ENCODE measurements around the gene GIPC2. TPM values are rescaled to one million over a fixed set of nuclear protein-coding genes. Genes with fewer than 3 reads are reported as not detected.

GIPC2 gene
- total RNA-seq, 1 experiment from 2014 or later = 0.07 TPM

DNA sequence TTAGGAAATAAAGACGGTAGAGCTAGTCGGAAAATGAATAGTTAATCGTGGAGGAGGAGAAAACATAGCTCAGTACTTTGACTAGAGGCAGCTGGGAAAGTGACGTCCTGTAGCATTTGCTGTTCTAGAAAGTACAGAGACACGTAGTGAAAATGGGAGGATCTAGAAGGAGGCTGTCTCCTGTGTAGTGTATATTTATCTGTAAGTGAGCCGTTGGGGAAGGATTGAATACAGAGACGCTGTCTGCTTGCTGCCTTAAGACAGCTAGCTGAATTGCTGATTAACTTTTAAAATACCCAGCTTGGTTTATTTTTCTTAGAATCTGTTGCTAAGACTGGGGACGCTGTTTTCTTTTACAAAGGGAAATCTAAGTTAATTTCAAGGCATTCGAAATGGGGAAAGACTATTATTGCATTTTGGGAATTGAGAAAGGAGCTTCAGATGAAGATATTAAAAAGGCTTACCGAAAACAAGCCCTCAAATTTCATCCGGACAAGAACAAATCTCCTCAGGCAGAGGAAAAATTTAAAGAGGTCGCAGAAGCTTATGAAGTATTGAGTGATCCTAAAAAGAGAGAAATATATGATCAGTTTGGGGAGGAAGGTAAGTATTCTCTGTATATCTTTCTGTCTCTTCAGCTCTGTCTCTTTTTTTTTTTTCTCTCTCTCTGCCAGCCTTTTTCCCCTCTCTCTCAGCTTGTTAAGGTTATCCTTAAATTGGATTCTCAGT, 40.9 kb upstream of the GIPC2 start, which contains the start of gene DNAJB4:
Gene DNAJB4 (plus strand): TSS at position 221 of the 729 bp plus-strand sequence. CDS start 172 bp downstream, at position 393.
- Histone ChIP-seq H3K79me2 (ENCODE audit: insufficient read depth, low read length) (peaks cover 51% of the 10 kb centered on the region), H2AFZ (ENCODE audit: low read depth, low read length, poor library complexity, severe bottlenecking) (peak within 1 kb of the TSS; percentile 17), H3K9ac (ENCODE audit: low read length) (peak within 1 kb of the TSS; percentile 75), H4K20me1 (ENCODE audit: insufficient read depth) (no peaks in the 10 kb centered on the region; the same call in 1 of the 2 replicates), H3K4me3 (replicated peaks in 1 of 2; ENCODE audit: low read depth in 1 of 2, low read length in 2 of 2) (peak within 1 kb of the TSS; percentile 47 to 66), H3K9me2 (ENCODE audit: insufficient read depth) (no peaks in the 10 kb centered on the region), H3K9me3 (ENCODE audit: control insufficient read depth in 1 of 2, insufficient read depth in 1 of 2, low read depth in 1 of 2, low read length in 2 of 2) (no peaks in the 10 kb centered on the region), H3K36me3 (ENCODE audit: control insufficient read depth in 1 of 2, insufficient read depth in 2 of 2, low read length in 2 of 2) (no peaks in the 10 kb centered on the region), H3K27ac (ENCODE audit: low read depth, low read length) (peak within 1 kb of the TSS; percentile 71), H3K27me3 (ENCODE audit: insufficient read depth, low read length) (no peaks in the 10 kb centered on the region), H3K4me1 (ENCODE audit: control insufficient read depth in 1 of 2, insufficient read depth in 2 of 2, low read length in 2 of 2) (peaks cover 24 to 49% of the 10 kb centered on the region in 2 experiments), H3K4me2 (ENCODE audit: low read length) (peak within 1 kb of the TSS; percentile 83)
- DNase-seq (ENCODE audit: low read depth, low spot score) = peak; percentile 97
- peak; percentile 96 for ATAC-seq
- CTCF ChIA-PET = interaction anchor here (0.6 to 3.5 kb wide), 4 partner anchors 25 to 861 kb away, joined by 3 to 29 read pairs (median 4); no protein-coding TSS in a partner anchor
- TF ChIP-seq ZNF274 (IDR thresholded peaks at IDR 0.05; ENCODE audit: low read depth, low read length) (no peak), YY1 (IDR thresholded peaks at IDR 0.05; ENCODE audit: extremely low read depth, insufficient replicate concordance, low read depth, low read length) (peak; percentile 59), POLR2AphosphoS5 (IDR thresholded peaks at IDR 0.05; ENCODE audit: low read depth, low read length) (peak; percentile 76)
- RAD21 ChIA-PET (ENCODE audit: low non-redundant PET in 1 of 2, low total read pairs in 2 of 2, uncharacterized antibody in 2 of 2, unreplicated experiment in 2 of 2) = interaction anchor here in 1 of 2 experiments (1.5 kb wide), 1 partner anchor 109 kb away, joined by 5 read pairs; no protein-coding TSS in a partner anchor
- BruUV-seq (replicated peaks) = TSS peak; percentile 70
- POLR2A ChIA-PET = interaction anchor here (0.6 to 7.7 kb wide), 43 partner anchors 8 to 622 kb away, joined by 3 to 129 read pairs (median 5); partner anchors contain the start of gene FUBP1
- intact Hi-C loops (cut with micrococcal nuclease) = loop anchor here (1.0 kb wide), 1 partner anchor 26 kb away; the partner anchor contains the start of gene FUBP1

DNA sequence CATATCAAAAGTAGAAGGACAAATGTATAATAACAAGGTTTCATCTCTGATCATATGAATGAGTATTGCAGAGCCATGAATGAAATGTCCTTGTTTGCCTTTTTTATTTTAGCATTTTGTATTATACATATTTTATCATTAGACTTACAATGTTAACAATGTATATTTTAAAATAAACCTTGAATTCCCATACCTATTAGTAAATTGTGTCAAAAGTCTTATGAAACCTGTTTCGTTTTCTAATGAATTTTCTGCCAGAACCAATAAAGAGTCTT, 40.4 kb upstream of the GIPC2 start:
- Histone ChIP-seq H3K4me1 (ENCODE audit: control insufficient read depth in 1 of 2, insufficient read depth in 2 of 2, low read length in 2 of 2) (peaks cover 22 to 44% of the 10 kb centered on the region in 2 experiments), H3K4me2 (ENCODE audit: low read length) (peak overlapping the region; percentile 83), H3K36me3 (ENCODE audit: control insufficient read depth in 1 of 2, insufficient read depth in 2 of 2, low read length in 2 of 2) (no peaks in the 10 kb centered on the region), H3K9me2 (ENCODE audit: insufficient read depth) (no peaks in the 10 kb centered on the region), H3K27me3 (ENCODE audit: insufficient read depth, low read length) (no peaks in the 10 kb centered on the region), H3K79me2 (ENCODE audit: insufficient read depth, low read length) (peaks cover 56% of the 10 kb centered on the region), H3K27ac (ENCODE audit: low read depth, low read length) (peak overlapping the region; percentile 71; the same call in 1 of the 2 replicates), H2AFZ (ENCODE audit: low read depth, low read length, poor library complexity, severe bottlenecking) (no peak overlapping the region), H3K9ac (ENCODE audit: low read length) (peak overlapping the region; percentile 75), H4K20me1 (ENCODE audit: insufficient read depth) (no peaks in the 10 kb centered on the region; the same call in 1 of the 2 replicates), H3K9me3 (ENCODE audit: control insufficient read depth in 1 of 2, insufficient read depth in 1 of 2, low read depth in 1 of 2, low read length in 2 of 2) (no peaks in the 10 kb centered on the region), H3K4me3 (replicated peaks in 1 of 2; ENCODE audit: low read depth in 1 of 2, low read length in 2 of 2) (peak overlapping the region; percentile 47 to 66)
- no peak for DNase-seq (ENCODE audit: low read depth, low spot score)
- TF ChIP-seq EZH2phosphoT487 (IDR thresholded peaks at IDR 0.05; ENCODE audit: borderline replicate concordance) (no peak), MAX (IDR thresholded peaks at IDR 0.05) (no peak), EGR1 (IDR thresholded peaks at IDR 0.05; ENCODE audit: low read depth) (no peak), ATF3 (IDR thresholded peaks at IDR 0.05) (no peak), EZH2 (IDR thresholded peaks at IDR 0.05) (no peak), ZFX (IDR thresholded peaks at IDR 0.05) (no peak), POLR2AphosphoS5 (IDR thresholded peaks at IDR 0.05; ENCODE audit: low read depth, low read length) (no peak), CEBPB (IDR thresholded peaks at IDR 0.05; ENCODE audit: low read depth) (no peak), JUND (IDR thresholded peaks at IDR 0.05) (no peak), SIN3A (IDR thresholded peaks at IDR 0.05; ENCODE audit: low read depth) (no peak), POLR2A (IDR thresholded peaks at IDR 0.05; ENCODE audit: borderline replicate concordance, extremely low read depth, insufficient read depth, insufficient read length) (no peak)
- TF ChIP-seq, protein P1, sequence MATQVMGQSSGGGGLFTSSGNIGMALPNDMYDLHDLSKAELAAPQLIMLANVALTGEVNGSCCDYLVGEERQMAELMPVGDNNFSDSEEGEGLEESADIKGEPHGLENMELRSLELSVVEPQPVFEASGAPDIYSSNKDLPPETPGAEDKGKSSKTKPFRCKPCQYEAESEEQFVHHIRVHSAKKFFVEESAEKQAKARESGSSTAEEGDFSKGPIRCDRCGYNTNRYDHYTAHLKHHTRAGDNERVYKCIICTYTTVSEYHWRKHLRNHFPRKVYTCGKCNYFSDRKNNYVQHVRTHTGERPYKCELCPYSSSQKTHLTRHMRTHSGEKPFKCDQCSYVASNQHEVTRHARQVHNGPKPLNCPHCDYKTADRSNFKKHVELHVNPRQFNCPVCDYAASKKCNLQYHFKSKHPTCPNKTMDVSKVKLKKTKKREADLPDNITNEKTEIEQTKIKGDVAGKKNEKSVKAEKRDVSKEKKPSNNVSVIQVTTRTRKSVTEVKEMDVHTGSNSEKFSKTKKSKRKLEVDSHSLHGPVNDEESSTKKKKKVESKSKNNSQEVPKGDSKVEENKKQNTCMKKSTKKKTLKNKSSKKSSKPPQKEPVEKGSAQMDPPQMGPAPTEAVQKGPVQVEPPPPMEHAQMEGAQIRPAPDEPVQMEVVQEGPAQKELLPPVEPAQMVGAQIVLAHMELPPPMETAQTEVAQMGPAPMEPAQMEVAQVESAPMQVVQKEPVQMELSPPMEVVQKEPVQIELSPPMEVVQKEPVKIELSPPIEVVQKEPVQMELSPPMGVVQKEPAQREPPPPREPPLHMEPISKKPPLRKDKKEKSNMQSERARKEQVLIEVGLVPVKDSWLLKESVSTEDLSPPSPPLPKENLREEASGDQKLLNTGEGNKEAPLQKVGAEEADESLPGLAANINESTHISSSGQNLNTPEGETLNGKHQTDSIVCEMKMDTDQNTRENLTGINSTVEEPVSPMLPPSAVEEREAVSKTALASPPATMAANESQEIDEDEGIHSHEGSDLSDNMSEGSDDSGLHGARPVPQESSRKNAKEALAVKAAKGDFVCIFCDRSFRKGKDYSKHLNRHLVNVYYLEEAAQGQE (IDR thresholded peaks at IDR 0.05; ENCODE audit: low read depth) = no peak
- no peak for ATAC-seq
- RAD21 ChIA-PET (ENCODE audit: low non-redundant PET in 1 of 2, low total read pairs in 2 of 2, uncharacterized antibody in 2 of 2, unreplicated experiment in 2 of 2) = interaction anchor here in 1 of 2 experiments (1.5 kb wide), 1 partner anchor 109 kb away, joined by 5 read pairs; no protein-coding TSS in a partner anchor
- intact Hi-C loops (cut with micrococcal nuclease) = no loop called here
- POLR2A ChIA-PET = interaction anchor here (0.6 to 7.7 kb wide), 20 partner anchors 10 to 622 kb away, joined by 3 to 129 read pairs (median 10); partner anchors contain the start of gene FUBP1
- CTCF ChIA-PET = interaction anchor here (0.9 to 3.5 kb wide), 2 partner anchors 109 to 862 kb away, joined by 3 to 29 read pairs; no protein-coding TSS in a partner anchor
- BruUV-seq (replicated peaks) = no TSS peak

All from HCT116 (cell line).